OCI-LY7 (cell line): ENCODE data around the gene EXO1. TPM values are rescaled to one million over a fixed set of nuclear protein-coding genes. Genes with fewer than 3 reads are reported as not detected.
"Not testable (repeated sequence)": the region's sequence is repeated elsewhere in the genome, so short reads cannot be mapped to it uniquely, and the experiment has no call there.

Experiments used
- BruUV-seq: library from RNA; stranded (reverse); fragments of 400-500 nt; replicated peaks from 2 replicates; lab custom pipeline; 2021; lab: Mats Ljungman, UMichigan
- CTCF ChIA-PET: fragments of 300-600 bp; sonication (Branson Sonifier 250); formaldehyde crosslinking; loops from one replicate; lab custom pipeline; 2022; ENCODE audit warnings: antibody characterized with exemption; ENCODE audit not compliant: unreplicated experiment; lab: Charles Lee
- POLR2A ChIA-PET: fragments of 300-600 bp; sonication (Branson Sonifier 250); formaldehyde crosslinking; loops from one replicate; lab custom pipeline; 2022; ENCODE audit warnings: antibody characterized with exemption; lab: Charles Lee
- DNase-seq: peaks from one replicate; pipeline ENCODE4 v3.0.0-alpha.2; 2015; ENCODE audit warnings: low spot score
- H2AFZ ChIP-seq: fragments of 200-600 bp; sonication (generic), shearing (Covaris generic); 2 replicates; pipeline ENCODE4 v1.6.1; 2014; ENCODE audit warnings: mild to moderate bottlenecking, antibody characterized with exemption, low read length, moderate library complexity
- H3K27ac ChIP-seq: fragments of 200-600 bp; sonication (generic); 2 replicates; pipeline ENCODE4 v1.5.1; 2014; ENCODE audit warnings: mixed run types, low read depth, mild to moderate bottlenecking, moderate library complexity, low read length, inconsistent platforms; ENCODE audit not compliant: poor library complexity, severe bottlenecking
- H3K36me3 ChIP-seq: fragments of 200-600 bp; sonication (generic); 2 replicates; pipeline ENCODE4 v1.6.1; 2014; ENCODE audit warnings: mild to moderate bottlenecking, antibody characterized with exemption, low read length, moderate library complexity, mixed read lengths; ENCODE audit not compliant: insufficient read depth
- H3K4me1 ChIP-seq: fragments of 200-600 bp; sonication (generic); 2 replicates; pipeline ENCODE4 v1.5.1; 2014; ENCODE audit warnings: mild to moderate bottlenecking, low read length; ENCODE audit not compliant: insufficient read depth, poor library complexity, severe bottlenecking
- H3K4me2 ChIP-seq: fragments of 200-600 bp; sonication (generic); 2 replicates; pipeline ENCODE4 v1.6.1; 2014; ENCODE audit warnings: mild to moderate bottlenecking, low read length
- H3K4me3 ChIP-seq: fragments of 200-600 bp; sonication (generic); 2 replicates; pipeline ENCODE4 v1.5.1; 2014; ENCODE audit warnings: mild to moderate bottlenecking, low read depth, low read length; ENCODE audit not compliant: poor library complexity, severe bottlenecking
- H3K79me2 ChIP-seq: fragments of 200-600 bp; sonication (generic); 2 replicates; pipeline ENCODE4 v1.6.1; 2016; ENCODE audit warnings: low read depth, mild to moderate bottlenecking, low read length, moderate library complexity, mixed read lengths; ENCODE audit not compliant: insufficient read depth
- H3K9me2 ChIP-seq: fragments of 200-600 bp; sonication (generic); 2 replicates; pipeline ENCODE4 v1.6.1; 2016; ENCODE audit warnings: mild to moderate bottlenecking, low read length, mixed read lengths; ENCODE audit not compliant: insufficient read depth
- H3K9me3 ChIP-seq: fragments of 200-600 bp; sonication (generic); 2 replicates; pipeline ENCODE4 v1.6.1; 2014; ENCODE audit warnings: mild to moderate bottlenecking, mixed run types, low read length, mixed read lengths
- H4K20me1 ChIP-seq: fragments of 200-600 bp; sonication (generic); 2 replicates; pipeline ENCODE4 v1.6.1; 2014; ENCODE audit warnings: mild to moderate bottlenecking, antibody characterized with exemption, low read length, moderate library complexity, mixed read lengths; ENCODE audit not compliant: insufficient read depth
- EZH2phosphoT487 ChIP-seq: fragments of 200-600 bp; sonication (generic); IDR thresholded peaks from 2 replicates; pipeline ENCODE4 v1.6.1; 2018; ENCODE audit warnings: low read depth, borderline replicate concordance, mild to moderate bottlenecking, mixed run types, antibody characterized with exemption, low read length, moderate library complexity, mixed read lengths
- intact Hi-C: fragments of 100-400 bp; cut with micrococcal nuclease; formaldehyde crosslinking; loops from one replicate; pipeline ENCODE4 v1.10.0; 2022; ENCODE audit not compliant: unreplicated experiment
- total RNA-seq, 2 experiments: library from RNA; depleted of rRNA in 1 of 2; stranded (reverse); fragments of >200 nt in 1 of 2; shearing (Covaris generic) in 1 of 2; gene quantifications; 2 replicates each; pipeline ENCODE4 v1.2.3, GENCODE V29; 2014 to 2022
- TF ChIP-seq, protein P1 (sequence below): fragments of 200-600 bp; sonication (generic); conservative IDR thresholded peaks from 2 replicates; pipeline ENCODE4 v1.5.1; 2014; ENCODE audit warnings: mild to moderate bottlenecking, antibody characterized with exemption, low read length, moderate library complexity, mixed read lengths

The EXO1 gene
- total RNA-seq, 2 experiments from 2014 or later = 60.3 to 66.3 TPM

GRCh38 chr1:241848686-241849344 lies 811 bp downstream of the EXO1 start:
- H3K36me3 ChIP-seq = peaks cover 51% of the 10 kb centered on the region
- H3K4me2 ChIP-seq = peak overlapping the region; percentile 88
- POLR2A ChIA-PET = interaction anchor here (0.6 to 2.2 kb wide), 5 partner anchors 10 to 340 kb away, joined by 3 to 11 read pairs (median 3); no protein-coding TSS in a partner anchor
- peak overlapping the region; percentile 98 for H3K4me3 ChIP-seq
- H3K27ac ChIP-seq = peak overlapping the region; percentile 94
- DNase-seq = peak; percentile 41
- intact Hi-C loops = loop anchor here (1.0 to 5.0 kb wide), 4 partner anchors 208 to 330 kb away; partner anchors contain the start of genes CHML, FH, KMO and OPN3
- no peaks in the 10 kb centered on the region for H3K9me2 ChIP-seq
- H3K9me3 ChIP-seq = no peaks in the 10 kb centered on the region
- H4K20me1 ChIP-seq = peaks cover 15% of the 10 kb centered on the region; the same call in 1 of the 2 replicates
- peaks cover 26% of the 10 kb centered on the region for H3K4me1 ChIP-seq
- peaks cover 43% of the 10 kb centered on the region for H3K79me2 ChIP-seq
- peak overlapping the region; percentile 95; the same call in 1 of the 2 replicates for H2AFZ ChIP-seq
- TSS peak; percentile 71 for BruUV-seq
- no peak for TF ChIP-seq EZH2phosphoT487
- CTCF ChIA-PET = no interaction called here

- Histone ChIP-seq H3K36me3 (peaks cover 56% of the 10 kb centered on the region), H2AFZ (no peak overlapping the region; the same call in 1 of the 2 replicates), H3K4me1 (peaks cover 26% of the 10 kb centered on the region), H3K79me2 (peaks cover 43% of the 10 kb centered on the region), H3K4me3 (peak overlapping the region; percentile 98), H3K27ac (peak overlapping the region; percentile 94), H4K20me1 (peaks cover 15% of the 10 kb centered on the region; the same call in 1 of the 2 replicates), H3K9me3 (no peaks in the 10 kb centered on the region), H3K9me2 (no peaks in the 10 kb centered on the region), H3K4me2 (peak overlapping the region; percentile 88)
- POLR2A ChIA-PET = interaction anchor here (0.6 to 2.2 kb wide), 6 partner anchors 10 to 341 kb away, joined by 3 to 11 read pairs (median 4); no protein-coding TSS in a partner anchor
- no TSS peak for BruUV-seq
- intact Hi-C loops = loop anchor here (2.0 to 5.0 kb wide), 3 partner anchors 209 to 317 kb away; partner anchors contain the start of genes CHML, KMO and OPN3
- peak; percentile 55 for DNase-seq
- CTCF ChIA-PET = no interaction called here
- no peak for TF ChIP-seq EZH2phosphoT487
- TF ChIP-seq, protein P1, sequence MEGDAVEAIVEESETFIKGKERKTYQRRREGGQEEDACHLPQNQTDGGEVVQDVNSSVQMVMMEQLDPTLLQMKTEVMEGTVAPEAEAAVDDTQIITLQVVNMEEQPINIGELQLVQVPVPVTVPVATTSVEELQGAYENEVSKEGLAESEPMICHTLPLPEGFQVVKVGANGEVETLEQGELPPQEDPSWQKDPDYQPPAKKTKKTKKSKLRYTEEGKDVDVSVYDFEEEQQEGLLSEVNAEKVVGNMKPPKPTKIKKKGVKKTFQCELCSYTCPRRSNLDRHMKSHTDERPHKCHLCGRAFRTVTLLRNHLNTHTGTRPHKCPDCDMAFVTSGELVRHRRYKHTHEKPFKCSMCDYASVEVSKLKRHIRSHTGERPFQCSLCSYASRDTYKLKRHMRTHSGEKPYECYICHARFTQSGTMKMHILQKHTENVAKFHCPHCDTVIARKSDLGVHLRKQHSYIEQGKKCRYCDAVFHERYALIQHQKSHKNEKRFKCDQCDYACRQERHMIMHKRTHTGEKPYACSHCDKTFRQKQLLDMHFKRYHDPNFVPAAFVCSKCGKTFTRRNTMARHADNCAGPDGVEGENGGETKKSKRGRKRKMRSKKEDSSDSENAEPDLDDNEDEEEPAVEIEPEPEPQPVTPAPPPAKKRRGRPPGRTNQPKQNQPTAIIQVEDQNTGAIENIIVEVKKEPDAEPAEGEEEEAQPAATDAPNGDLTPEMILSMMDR = peak; percentile 55
Observed at GRCh38 chr1:241849345-241849695, 1.3 kb downstream of the EXO1 start.

GRCh38 chr1:241855545-241856140 lies 7.6 kb downstream of the EXO1 start:
- H3K27ac ChIP-seq, CTCF ChIA-PET, BruUV-seq, intact Hi-C loops, H3K9me2 ChIP-seq, H3K4me2 ChIP-seq, H3K9me3 ChIP-seq, DNase-seq, H3K4me3 ChIP-seq, H3K4me1 ChIP-seq, H2AFZ ChIP-seq: not testable (repeated sequence)
- POLR2A ChIA-PET = interaction anchor here (0.6 kb wide), 1 partner anchor 192 kb away, joined by 3 read pairs; no protein-coding TSS in a partner anchor
- peaks cover 13% of the 10 kb centered on the region; the same call in 1 of the 2 replicates for H4K20me1 ChIP-seq
- H3K36me3 ChIP-seq = peaks cover 95% of the 10 kb centered on the region
- peaks cover 40% of the 10 kb centered on the region for H3K79me2 ChIP-seq
